ENCODE results near the gene KCNC1.

KCNC1 gene

GRCh38 chr11:17793642-17794170 lies 59.1 kb downstream of the KCNC1 start:
- no peak for DNase-seq (ENCODE audit: low spot score)

DNA sequence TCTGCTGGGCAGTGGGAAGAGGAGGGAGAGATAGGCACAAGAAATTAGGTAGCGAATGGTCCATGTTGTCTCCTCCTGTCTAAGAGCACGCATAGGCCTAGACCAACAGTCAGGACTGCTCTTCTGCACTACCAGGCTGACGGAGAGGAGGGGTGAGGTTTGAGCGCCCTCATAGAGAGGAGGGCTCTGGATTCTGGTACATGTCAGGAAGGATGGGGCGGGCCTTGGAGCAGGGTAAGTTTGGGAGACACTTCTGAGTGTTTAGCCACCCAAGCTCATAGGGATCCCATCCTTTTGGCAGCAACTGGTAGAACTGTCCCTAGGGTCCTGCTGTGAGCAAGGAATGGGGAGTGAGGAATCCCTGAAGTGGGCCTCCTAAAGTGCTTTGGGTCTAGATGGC lies 60.4 kb downstream of the KCNC1 start:
- no peak for DNase-seq (ENCODE audit: low spot score)

DNA sequence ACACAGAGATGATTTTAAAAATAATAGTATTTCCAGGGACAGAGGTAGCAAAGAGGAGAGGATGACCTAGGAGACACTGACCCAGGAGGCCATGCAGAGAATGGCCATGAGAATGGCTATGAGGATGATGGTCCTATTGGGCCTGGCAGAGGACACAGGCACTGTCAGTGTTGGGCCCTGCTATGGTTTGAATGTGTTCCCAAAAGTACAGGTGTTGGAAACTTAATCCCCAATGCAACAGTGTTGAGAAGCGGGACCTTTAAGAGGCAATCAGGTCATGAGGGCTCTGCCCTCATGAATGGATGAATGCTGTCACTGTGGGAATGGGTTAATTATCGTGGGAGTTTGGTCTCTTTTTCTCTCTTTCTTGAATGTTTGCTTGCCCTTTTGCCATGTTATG lies 61.6 kb downstream of the KCNC1 start:
- no peak for DNase-seq (ENCODE audit: low spot score)

GRCh38 chr11:17798253-17798652 lies 63.7 kb downstream of the KCNC1 start:
- DNase-seq (ENCODE audit: low spot score), result no peak

- DNase-seq (ENCODE audit: low spot score), result no peak
Measured at GRCh38 chr11:17798716-17799115, 64.1 kb downstream of the KCNC1 start.

DNA sequence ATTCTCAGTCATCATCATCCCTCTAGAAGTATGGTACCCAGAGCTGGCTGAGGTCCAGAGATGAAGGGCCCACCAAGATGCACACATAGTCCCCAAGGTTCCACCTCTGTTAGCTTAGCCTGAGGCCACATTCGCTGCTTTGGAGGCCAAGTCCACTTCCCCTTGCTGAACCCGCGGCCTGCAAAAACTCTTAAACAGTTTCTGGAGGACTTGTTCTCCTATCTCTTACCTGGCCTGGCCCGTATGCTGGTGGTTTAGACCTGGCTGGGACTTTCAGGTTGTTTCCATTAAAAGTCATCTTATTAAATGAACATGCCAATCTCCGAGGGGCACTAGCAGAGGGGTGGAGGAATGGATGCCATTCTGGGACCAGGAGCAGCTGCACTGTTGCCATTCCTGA lies 64.6 kb downstream of the KCNC1 start:
- DNase-seq (ENCODE audit: low spot score), result no peak

DNA sequence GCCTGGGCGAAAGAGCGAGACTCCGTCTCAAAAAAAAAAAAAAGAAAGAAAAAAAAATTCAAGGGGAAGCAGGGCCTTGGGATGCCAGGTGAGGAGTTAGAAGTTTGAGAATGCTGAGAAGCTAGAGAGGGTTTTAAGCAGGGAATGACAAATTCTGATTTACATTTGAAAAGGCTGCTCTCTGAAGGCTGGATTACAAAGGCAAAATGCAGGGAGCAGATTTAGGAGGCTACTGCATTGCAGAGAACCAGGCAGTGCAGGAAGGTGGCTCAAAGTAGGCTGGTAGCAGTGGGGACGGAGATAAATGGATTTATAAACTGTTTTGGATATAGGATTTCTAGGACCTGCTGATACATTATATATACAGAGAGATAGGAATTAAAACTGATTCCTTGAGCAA lies 66.6 kb downstream of the KCNC1 start:
- no peak for DNase-seq (ENCODE audit: low spot score)

- no peak for DNase-seq (ENCODE audit: low spot score)
Measured at GRCh38 chr11:17802491-17802890, 67.9 kb downstream of the KCNC1 start.

- DNase-seq (ENCODE audit: low spot score), result no peak
Measured at GRCh38 chr11:17803754-17804334, 69.3 kb downstream of the KCNC1 start.

GRCh38 chr11:17805043-17805442 lies 70.5 kb downstream of the KCNC1 start:
- DNase-seq (ENCODE audit: low spot score), result no peak

DNA sequence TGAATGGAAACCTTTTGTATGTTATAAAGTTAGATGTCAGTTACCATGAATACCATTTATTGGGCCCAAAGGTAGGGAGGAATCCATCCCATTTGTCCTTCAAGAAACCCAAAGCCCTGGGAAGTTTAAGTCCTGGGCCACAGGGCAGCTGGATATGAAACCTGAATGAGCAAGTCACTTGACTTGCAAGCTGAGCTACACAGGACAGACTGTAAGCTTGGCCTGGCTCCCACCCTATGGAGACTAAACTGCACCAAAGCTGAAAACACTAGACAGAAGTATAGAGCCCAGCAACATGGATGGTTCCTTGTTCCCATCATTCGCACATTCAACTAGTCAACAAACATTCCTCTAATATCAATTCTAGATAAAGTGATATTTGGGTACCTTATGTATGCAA lies 71.3 kb downstream of the KCNC1 start:
- DNase-seq (ENCODE audit: low spot score), result no peak

DNA sequence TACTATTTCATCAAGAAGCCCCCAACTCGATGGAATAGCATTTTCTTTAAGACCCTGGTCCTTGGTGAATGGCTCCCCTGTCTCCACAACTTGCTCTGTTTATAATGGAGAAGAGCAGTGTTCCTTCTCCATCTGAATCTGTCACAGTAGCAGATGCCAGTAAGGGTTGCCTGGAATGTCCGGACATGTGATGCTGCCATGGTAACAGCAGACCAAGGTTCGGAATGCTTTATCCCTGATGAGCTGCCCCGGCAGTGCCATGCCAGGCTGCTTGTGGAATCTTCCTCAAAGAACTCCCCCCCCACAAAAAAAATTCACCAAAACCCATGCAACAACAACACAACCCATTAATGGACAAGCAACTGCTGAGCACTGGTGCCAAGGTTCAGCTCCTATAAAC lies 72.5 kb downstream of the KCNC1 start:
- DNase-seq (ENCODE audit: low spot score), result no peak

DNA sequence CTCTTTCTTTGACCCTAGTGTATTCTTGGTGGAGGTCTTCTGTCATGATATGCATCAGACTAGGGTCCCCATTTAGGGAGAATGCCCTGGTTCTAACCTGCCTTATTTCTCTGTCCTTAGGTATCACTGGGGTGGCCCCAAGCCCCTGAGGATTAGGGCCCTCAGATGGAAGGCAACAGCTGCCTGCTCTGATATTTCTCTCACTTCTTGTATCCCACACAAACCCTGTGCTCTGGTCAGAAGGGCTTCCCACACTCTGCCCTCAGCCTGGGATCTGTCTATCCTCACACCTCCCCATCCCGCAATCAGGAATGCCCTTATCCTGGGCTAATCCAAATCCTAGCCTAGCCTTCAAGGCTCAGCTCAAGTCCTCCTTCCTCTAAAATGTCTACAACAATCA lies 75.5 kb downstream of the KCNC1 start:
- DNase-seq (ENCODE audit: low spot score), result no peak

DNA sequence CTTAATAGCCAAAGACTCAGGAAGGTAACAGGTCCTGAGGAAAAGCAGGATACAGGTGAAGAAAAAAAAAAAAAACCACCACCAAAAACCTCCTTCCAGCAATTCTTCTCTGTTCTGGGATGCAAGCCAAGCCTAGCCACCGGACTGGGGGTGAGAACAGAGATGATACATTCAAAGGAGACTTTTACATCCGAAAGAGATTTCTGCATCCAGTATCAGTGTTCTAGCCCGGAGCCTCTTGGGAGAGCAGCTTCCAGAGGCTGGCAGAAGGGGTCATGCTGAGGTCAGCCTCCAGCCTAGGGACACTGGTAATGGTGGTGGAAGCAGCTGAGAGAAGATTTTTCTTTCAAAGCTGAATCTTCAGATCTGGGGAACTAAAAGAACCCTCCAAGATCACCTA lies 76.2 kb downstream of the KCNC1 start:
- DNase-seq (ENCODE audit: low spot score), result no peak

DNA sequence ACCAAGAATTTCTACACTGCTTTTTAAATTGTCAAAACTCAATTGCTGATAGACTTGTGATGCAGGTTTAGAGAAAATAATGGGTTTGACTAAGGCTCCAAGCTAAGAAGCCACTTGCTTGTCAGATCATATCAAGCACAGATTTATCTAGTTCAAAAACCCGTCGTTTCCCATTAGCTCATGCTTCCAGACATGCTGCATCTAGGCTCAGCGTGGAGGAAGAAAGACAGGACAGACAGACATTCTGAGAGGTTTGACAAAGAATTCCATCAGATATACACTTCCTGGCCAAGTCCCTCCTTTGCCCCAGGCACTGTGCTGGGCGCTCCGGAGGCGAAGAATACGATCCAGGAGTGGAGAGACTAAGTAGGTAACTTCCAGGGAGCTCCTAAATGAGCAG lies 76.8 kb downstream of the KCNC1 start:
- DNase-seq (ENCODE audit: low spot score), result no peak

- no peak for DNase-seq (ENCODE audit: low spot score)
Measured at GRCh38 chr11:17812091-17812864, 77.7 kb downstream of the KCNC1 start.

- DNase-seq (ENCODE audit: low spot score), result no peak
Measured at GRCh38 chr11:17812865-17813187, 78.2 kb downstream of the KCNC1 start.

GRCh38 chr11:17813391-17814059 lies 78.9 kb downstream of the KCNC1 start:
- DNase-seq (ENCODE audit: low spot score), result no peak

DNA sequence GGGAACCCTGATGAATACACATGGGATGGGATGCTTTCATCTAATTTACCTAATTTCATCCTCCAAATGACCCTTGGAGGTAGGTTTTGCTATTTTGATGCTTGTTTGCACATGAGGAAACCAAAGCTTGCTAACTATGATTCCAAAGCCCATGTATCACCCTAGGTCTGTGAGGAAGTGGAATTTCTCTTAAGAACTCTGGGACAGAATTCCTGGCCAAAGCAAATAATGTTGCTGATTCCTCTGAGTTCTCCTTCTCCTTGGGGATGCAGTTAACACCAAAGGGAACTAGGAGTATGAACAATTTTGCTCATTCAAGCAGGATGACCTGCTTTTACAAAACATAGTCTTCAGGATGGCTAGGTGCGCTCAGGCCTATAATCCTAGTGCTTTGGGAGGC lies 80.0 kb downstream of the KCNC1 start:
- DNase-seq (ENCODE audit: low spot score), result no peak

DNA sequence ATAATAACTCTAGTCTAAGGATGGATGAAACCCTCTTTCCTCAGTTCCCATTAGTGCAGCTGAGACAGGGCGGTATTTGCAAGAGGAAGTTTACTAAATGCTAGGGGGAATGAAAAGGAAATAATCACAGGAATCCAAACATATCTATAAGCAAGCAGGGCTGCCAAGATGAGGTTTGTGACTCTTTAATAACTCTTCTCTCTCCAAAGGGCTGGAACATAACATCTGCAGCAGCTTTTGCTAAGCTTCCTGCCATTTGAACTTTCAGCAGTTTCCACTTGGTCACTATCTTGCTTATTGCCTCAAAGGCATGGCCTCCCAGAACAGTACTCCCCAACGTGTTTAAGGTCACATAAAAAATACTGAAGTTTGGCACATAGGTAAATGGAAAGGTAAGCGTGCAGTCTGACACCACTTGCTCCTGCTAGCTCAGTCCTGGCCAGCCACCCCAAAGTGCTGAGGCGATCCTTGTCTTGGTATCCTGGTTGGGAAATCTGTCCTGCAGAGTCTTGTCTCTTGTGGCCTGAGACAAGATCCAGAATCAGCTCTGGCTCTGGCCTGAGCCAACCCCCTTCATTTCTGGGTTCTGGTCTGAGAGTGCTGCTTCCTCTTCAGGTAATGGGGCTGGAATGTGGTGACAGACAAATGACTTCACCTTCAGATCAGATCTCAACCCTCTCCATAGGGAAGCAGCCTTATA lies 81.8 kb downstream of the KCNC1 start:
- no peak for DNase-seq (ENCODE audit: low spot score)

DNA sequence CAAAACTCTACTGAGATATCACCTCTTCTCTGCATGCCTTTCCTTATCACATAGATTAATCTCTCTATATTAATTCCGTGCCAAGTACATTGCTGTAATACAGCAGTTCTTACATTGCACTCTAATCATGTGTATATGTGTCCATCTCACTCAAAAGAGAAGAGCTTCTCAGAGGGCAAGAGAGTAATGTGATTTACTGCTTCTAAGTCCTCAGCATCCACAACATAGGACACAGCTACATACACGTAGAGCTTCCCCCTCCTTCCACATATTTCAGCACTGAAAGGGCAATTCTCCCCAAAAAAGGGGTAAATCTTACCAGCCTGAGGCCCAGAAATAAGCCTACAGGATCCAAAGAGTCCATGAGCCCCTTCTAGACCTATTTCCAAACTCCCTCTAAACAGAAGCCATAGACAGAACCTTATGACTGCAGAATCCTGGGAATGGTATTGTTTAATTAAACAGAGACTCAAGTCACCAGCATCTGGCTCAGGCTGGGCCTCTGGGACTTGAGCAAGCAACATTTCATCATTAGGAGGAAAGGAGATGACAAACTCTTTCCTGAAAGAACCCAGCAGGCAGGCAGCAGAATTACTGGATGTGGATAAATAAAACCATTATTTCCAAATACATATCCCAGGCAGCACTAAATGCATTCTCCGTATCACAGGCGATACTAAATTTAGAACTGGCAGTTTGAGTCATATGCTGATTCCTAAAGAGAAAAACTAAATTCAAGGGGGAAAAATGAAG lies 87.2 kb downstream of the KCNC1 start:
- no peak for DNase-seq (ENCODE audit: low spot score)

GRCh38 chr11:17822401-17822781 lies 87.8 kb downstream of the KCNC1 start:
- DNase-seq (ENCODE audit: low spot score), result no peak

Data from HuH-7 (cell line).